WTC11 (cell line): Measurements from ENCODE around the gene RFESD. TPM values are rescaled to one million over a fixed set of nuclear protein-coding genes. Genes with fewer than 3 reads are reported as not detected.
A peak's percentile ranks its signal among the peaks of the same experiment; 100 is the strongest.

ENCODE experiments used
- ATAC-seq: fragments of 200-7000 bp; cut with Tn5 transposase; 2 replicates; pipeline ENCODE4 v1.10.0; 2021; ENCODE audit warnings: mild to moderate bottlenecking, moderate library complexity
- Bru-seq: library from RNA; stranded (reverse); fragments of 400-500 nt; gene quantifications from one replicate; lab custom pipeline; 2021; lab: Mats Ljungman, UMichigan
- CTCF ChIA-PET: fragments of 300-600 bp; sonication (Branson Sonifier 250); formaldehyde crosslinking; loops from one replicate; lab custom pipeline; 2021; ENCODE audit warnings: antibody characterized with exemption; lab: Charles Lee
- POLR2A ChIA-PET: fragments of 350-600 bp; sonication (Branson Sonifier 250); formaldehyde crosslinking; loops from one replicate; lab custom pipeline; 2021; ENCODE audit warnings: antibody characterized with exemption; lab: Charles Lee
- DNase-seq: peaks from one replicate; pipeline ENCODE4 v3.0.0; 2021; ENCODE audit warnings: low spot score
- H3K27ac Mint-ChIP-seq: 2 replicates; pipeline ENCODE4 v1.8.0; 2021; ENCODE audit warnings: mixed read lengths
- H3K27me3 Mint-ChIP-seq: 2 replicates; pipeline ENCODE4 v1.8.0; 2021; ENCODE audit warnings: low read depth, mild to moderate bottlenecking, moderate library complexity, mixed read lengths
- H3K36me3 Mint-ChIP-seq: 2 replicates; pipeline ENCODE4 v1.8.0; 2021; ENCODE audit warnings: mixed read lengths
- H3K4me1 Mint-ChIP-seq: 2 replicates; pipeline ENCODE4 v1.8.0; 2022; ENCODE audit warnings: mixed read lengths
- H3K4me3 Mint-ChIP-seq: 2 replicates; pipeline ENCODE4 v1.8.0; 2021; ENCODE audit warnings: mild to moderate bottlenecking, moderate library complexity, mixed read lengths
- H3K9me3 Mint-ChIP-seq: 2 replicates; pipeline ENCODE4 v1.8.0; 2021; ENCODE audit warnings: mixed read lengths
- AFF4 ChIP-seq: sonication (generic); formaldehyde crosslinking; IDR thresholded peaks from 2 replicates; pipeline ENCODE4 v1.8.1; 2023; ENCODE audit warnings: mild to moderate bottlenecking, missing genetic modification reagents, borderline replicate concordance
- ARID4B ChIP-seq: sonication (generic); formaldehyde crosslinking; IDR thresholded peaks from 2 replicates; pipeline ENCODE4 v1.8.0; 2023; ENCODE audit warnings: missing genetic modification reagents, mild to moderate bottlenecking, borderline replicate concordance
- ATF3 ChIP-seq: sonication (generic); formaldehyde crosslinking; conservative IDR thresholded peaks from 2 replicates; pipeline ENCODE4 v1.8.1; 2022; ENCODE audit warnings: mild to moderate bottlenecking, missing genetic modification reagents
- ESRRA ChIP-seq: sonication (generic); formaldehyde crosslinking; IDR thresholded peaks from 2 replicates; pipeline ENCODE4 v1.8.1; 2022; ENCODE audit warnings: mild to moderate bottlenecking, missing genetic modification reagents, borderline replicate concordance
- ETV6 ChIP-seq: sonication (generic); formaldehyde crosslinking; IDR thresholded peaks from 2 replicates; pipeline ENCODE4 v1.8.1; 2022; ENCODE audit warnings: mild to moderate bottlenecking, missing genetic modification reagents
- FOXP4 ChIP-seq: sonication (generic); formaldehyde crosslinking; IDR thresholded peaks from 2 replicates; pipeline ENCODE4 v1.8.0; 2022; ENCODE audit warnings: mild to moderate bottlenecking, missing genetic modification reagents
- GABPB1 ChIP-seq: sonication (generic); formaldehyde crosslinking; IDR thresholded peaks from 2 replicates; pipeline ENCODE4 v1.8.1; 2023; ENCODE audit warnings: mild to moderate bottlenecking, missing genetic modification reagents
- MAX ChIP-seq: sonication (generic); formaldehyde crosslinking; IDR thresholded peaks from 2 replicates; pipeline ENCODE4 v1.8.0; 2022; ENCODE audit warnings: mild to moderate bottlenecking, missing genetic modification reagents
- MLX ChIP-seq: sonication (generic); formaldehyde crosslinking; IDR thresholded peaks from 2 replicates; pipeline ENCODE4 v1.8.1; 2023; ENCODE audit warnings: mild to moderate bottlenecking, missing genetic modification reagents, moderate library complexity
- NFE2L1 ChIP-seq: sonication (generic); formaldehyde crosslinking; IDR thresholded peaks from 2 replicates; pipeline ENCODE4 v1.8.1; 2023; ENCODE audit warnings: missing genetic modification reagents
- PRDM15 ChIP-seq: sonication (generic); formaldehyde crosslinking; IDR thresholded peaks from 2 replicates; pipeline ENCODE4 v1.8.0; 2022; ENCODE audit warnings: missing genetic modification reagents
- PREB ChIP-seq: sonication (generic); formaldehyde crosslinking; IDR thresholded peaks from 2 replicates; pipeline ENCODE4 v1.8.1; 2022; ENCODE audit warnings: mild to moderate bottlenecking, missing genetic modification reagents, moderate library complexity, borderline replicate concordance
- SMAD3 ChIP-seq: sonication (generic); formaldehyde crosslinking; IDR thresholded peaks from 2 replicates; pipeline ENCODE4 v1.8.0; 2022; ENCODE audit warnings: missing genetic modification reagents, mild to moderate bottlenecking, borderline replicate concordance
- USF2 ChIP-seq: sonication (generic); formaldehyde crosslinking; IDR thresholded peaks from 2 replicates; pipeline ENCODE4 v1.8.1; 2023; ENCODE audit warnings: mild to moderate bottlenecking, missing genetic modification reagents, moderate library complexity
- long read RNA-seq, 3 experiments: library from RNA in 1 of 3; library from capped mRNA in 1 of 3; library from polyadenylated mRNA in 1 of 3; unstranded in 2 of 3; stranded (forward) in 1 of 3; transcript quantifications; one replicate each; pipeline ENCODE4 v2.0.0, GENCODE V29; 2021
- total RNA-seq: library from RNA; stranded (reverse); gene quantifications from 3 replicates; pipeline ENCODE4 v1.2.3, GENCODE V29; 2021

Gene RFESD
- total RNA-seq: 2.7 to 5.7 TPM (median 4.5 TPM) in 3 replicates
- Bru-seq, nascent RNA: percentile 60 among the genes with signal in this experiment
- long read RNA-seq, experiment 1, transcript RFESD-202 (6 exons, 2,587 nt): major isoform, 9 of 26 reads
- long read RNA-seq, experiment 1, transcript RFESD-207 (5 exons, 615 nt): major isoform, 9 of 26 reads
- long read RNA-seq, experiment 1, partial matches to known transcripts: 1 of 26 reads
- long read RNA-seq, experiment 1, other reads (novel, unspliced or antisense): 6 of 26 reads
- long read RNA-seq, experiment 2, partial matches to known transcripts: 2 of 10 reads
- long read RNA-seq, experiment 2, other reads (novel, unspliced or antisense): 6 of 10 reads
- long read RNA-seq, experiment 3, partial matches to known transcripts: 0 of 8 reads
- long read RNA-seq, experiment 3, other reads (novel, unspliced or antisense): 1 of 8 reads

GRCh38 chr5:95646569-95647431 lies at the start of gene RFESD:
TSS of gene RFESD (plus strand) at chr5:95646777. CDS start at chr5:95652272, 5,495 bp downstream.
- ChIA-PET POLR2A (interaction anchor here (0.6 to 1.3 kb wide), 7 partner anchors 63 to 363 kb away, joined by 3 to 8 read pairs (median 3); partner anchors contain the start of genes ARSK, RHOBTB3 and SKIC3), CTCF (interaction anchor here (0.6 to 4.1 kb wide), 14 partner anchors 13 to 362 kb away, joined by 3 to 24 read pairs (median 3); partner anchors contain the start of gene MCTP1)
- H3K9me3 Mint-ChIP-seq: peaks cover 7% of the 10 kb centered on the region
- H3K36me3 Mint-ChIP-seq: no peaks in the 10 kb centered on the region; the same call in 1 of the 2 replicates
- H3K4me1 Mint-ChIP-seq: 0 out of 2 replicates have a peak, but pooled peaks cover 7% of the 10 kb centered on the region
- peak within 1 kb of the TSS; percentile 57; the same call in 1 of the 2 replicates for H3K27ac Mint-ChIP-seq
- DNase-seq (peak; percentile 97), ATAC-seq (peak; percentile 94)
- peak within 1 kb of the TSS; percentile 71 for H3K4me3 Mint-ChIP-seq
- H3K27me3 Mint-ChIP-seq: no peaks in the 10 kb centered on the region
- TF ChIP-seq ETV6 (CRISPR knock-in tag): no peak
- TF ChIP-seq FOXP4 (CRISPR knock-in tag): peak; percentile 74
- TF ChIP-seq ATF3 (CRISPR knock-in tag): no peak
- no peak for TF ChIP-seq PRDM15 (CRISPR knock-in tag)
- peak; percentile 45; the same call in 1 of the 2 replicates for TF ChIP-seq ARID4B (CRISPR knock-in tag)
- no peak for TF ChIP-seq NFE2L1 (CRISPR knock-in tag)
- TF ChIP-seq ESRRA (CRISPR knock-in tag): peak; percentile 57; the same call in 1 of the 2 replicates
- no peak for TF ChIP-seq AFF4 (CRISPR knock-in tag)
- peak; percentile 49 for TF ChIP-seq MAX
- TF ChIP-seq USF2 (CRISPR knock-in tag): peak; percentile 98
- TF ChIP-seq GABPB1: peak; percentile 44; the same call in 1 of the 2 replicates
- TF ChIP-seq PREB: no peak
- TF ChIP-seq MLX (CRISPR knock-in tag): 0 out of 2 replicates have a peak, but pooled peaks have one; percentile 13
- TF ChIP-seq SMAD3: no peak; the same call in 1 of the 2 replicates
